Neutrophil (primary cell): Measurements from ENCODE around the gene SLC35F1.

Experiments used
- H3K27ac ChIP-seq: fragments of 200-600 bp; sonication (generic); 2 replicates; pipeline ENCODE4 v1.5.1; 2016; ENCODE audit warnings: mild to moderate bottlenecking, moderate library complexity
- H3K27me3 ChIP-seq: fragments of 200-600 bp; sonication (generic); 2 replicates; pipeline ENCODE4 v1.6.0; 2016; ENCODE audit warnings: mild to moderate bottlenecking
- H3K36me3 ChIP-seq: fragments of 200-600 bp; sonication (generic); 2 replicates; pipeline ENCODE4 v1.5.1; 2017
- H3K4me1 ChIP-seq, 2 experiments: fragments of 200-600 bp in 1 of 2; sonication (generic) in 1 of 2; 1 replicate in 1 of 2; 2 replicates in 1 of 2; pipeline versions ENCODE4 v1.5.1 to v1.6.1; 2013 to 2016; ENCODE audit warnings: low read depth in 1 of 2, low read length in 1 of 2, mild to moderate bottlenecking in 1 of 2, moderate library complexity in 1 of 2; ENCODE audit not compliant: control insufficient read depth in 1 of 2, insufficient read depth in 1 of 2
- H3K4me3 ChIP-seq, 2 experiments: fragments of 200-600 bp in 1 of 2; sonication (generic) in 1 of 2; 1 replicate in 1 of 2; 2 replicates in 1 of 2; pipeline ENCODE4 v1.5.1; 2013 to 2016; ENCODE audit warnings: low read depth in 1 of 2, low read length in 1 of 2, mild to moderate bottlenecking in 1 of 2, moderate library complexity in 1 of 2
- H3K9me3 ChIP-seq: fragments of 200-600 bp; sonication (generic); 2 replicates; pipeline ENCODE4 v1.5.1; 2016
- CTCF ChIP-seq: fragments of 200-600 bp; sonication (generic); IDR thresholded peaks from 2 replicates; pipeline ENCODE4 v1.5.1; 2016; ENCODE audit warnings: antibody characterized with exemption

The SLC35F1 gene

GRCh38 chr6:118284736-118285360 is 377.8 kb downstream of the SLC35F1 start:
- Histone ChIP-seq H3K36me3 (no peaks in the 10 kb centered on the region), H3K4me1 (no peaks in the 10 kb centered on the region), H3K27ac (no peak overlapping the region), H3K4me3 (no peak overlapping the region), H3K27me3 (no peaks in the 10 kb centered on the region), H3K9me3 (no peaks in the 10 kb centered on the region)
- TF ChIP-seq CTCF = no peak

- TF ChIP-seq CTCF = no peak
- H3K27ac ChIP-seq = no peak overlapping the region
- H3K27me3 ChIP-seq = no peaks in the 10 kb centered on the region
Measured at GRCh38 chr6:118285791-118286190, 378.7 kb downstream of the SLC35F1 start.

GRCh38 chr6:118288355-118289124 is 381.5 kb downstream of the SLC35F1 start:
- Histone ChIP-seq H3K9me3 (no peaks in the 10 kb centered on the region), H3K27me3 (no peaks in the 10 kb centered on the region), H3K27ac (no peak overlapping the region), H3K4me3 (no peak overlapping the region), H3K4me1 (no peaks in the 10 kb centered on the region), H3K36me3 (no peaks in the 10 kb centered on the region)
- no peak for TF ChIP-seq CTCF

More at GRCh38 chr6:118285791-118286190, 378.7 kb downstream of the SLC35F1 start:
- Histone ChIP-seq H3K4me1 (no peaks in the 10 kb centered on the region), H3K4me3 (no peak overlapping the region), H3K9me3 (no peaks in the 10 kb centered on the region), H3K36me3 (no peaks in the 10 kb centered on the region)

- no peaks in the 10 kb centered on the region for H3K36me3 ChIP-seq
- H3K4me3 ChIP-seq = no peak overlapping the region
- H3K9me3 ChIP-seq = no peaks in the 10 kb centered on the region
- H3K27me3 ChIP-seq = no peaks in the 10 kb centered on the region
- no peak for TF ChIP-seq CTCF
- no peak overlapping the region for H3K27ac ChIP-seq
- H3K4me1 ChIP-seq = no peaks in the 10 kb centered on the region
Measured at GRCh38 chr6:118292558-118292957, 385.5 kb downstream of the SLC35F1 start.

- no peaks in the 10 kb centered on the region for H3K27me3 ChIP-seq
- H3K36me3 ChIP-seq = no peaks in the 10 kb centered on the region
- H3K4me3 ChIP-seq = no peak overlapping the region
- no peak for TF ChIP-seq CTCF
- no peaks in the 10 kb centered on the region for H3K9me3 ChIP-seq
- no peak overlapping the region for H3K27ac ChIP-seq
- no peaks in the 10 kb centered on the region for H3K4me1 ChIP-seq
Measured at GRCh38 chr6:118294906-118295305, 387.8 kb downstream of the SLC35F1 start.
